ENCODE results near the gene MPND.

GRCh38 chr19:4329858-4330257 is 13.5 kb upstream of the MPND start:
- TF ChIP-seq ZZZ3 (CRISPR knock-in tag; IDR thresholded peaks at IDR 0.05; ENCODE audit: borderline replicate concordance) (no peak), ZNF746 (CRISPR knock-in tag; IDR thresholded peaks at IDR 0.05) (no peak), MXD4 (CRISPR knock-in tag; IDR thresholded peaks at IDR 0.05) (no peak), JUN (CRISPR knock-in tag; IDR thresholded peaks at IDR 0.05) (no peak), FOXO1 (CRISPR knock-in tag; IDR thresholded peaks at IDR 0.05) (no peak), FOSL2 (CRISPR knock-in tag; IDR thresholded peaks at IDR 0.05) (no peak), RNF2 (conservative IDR thresholded peaks at IDR 0.05; ENCODE audit: low read depth) (no peak), ZNF691 (CRISPR knock-in tag; IDR thresholded peaks at IDR 0.05; ENCODE audit: borderline replicate concordance, low read depth) (no peak), PTBP1 (IDR thresholded peaks at IDR 0.05; ENCODE audit: low read depth, low read length, poor library complexity, severe bottlenecking) (no peak), NFYB (CRISPR knock-in tag; IDR thresholded peaks at IDR 0.05) (no peak), BCL3 (CRISPR knock-in tag; IDR thresholded peaks at IDR 0.05) (no peak)

All from HepG2 (cell line).